Measurements from ENCODE around the gene CCSER2.

The CCSER2 gene

DNA sequence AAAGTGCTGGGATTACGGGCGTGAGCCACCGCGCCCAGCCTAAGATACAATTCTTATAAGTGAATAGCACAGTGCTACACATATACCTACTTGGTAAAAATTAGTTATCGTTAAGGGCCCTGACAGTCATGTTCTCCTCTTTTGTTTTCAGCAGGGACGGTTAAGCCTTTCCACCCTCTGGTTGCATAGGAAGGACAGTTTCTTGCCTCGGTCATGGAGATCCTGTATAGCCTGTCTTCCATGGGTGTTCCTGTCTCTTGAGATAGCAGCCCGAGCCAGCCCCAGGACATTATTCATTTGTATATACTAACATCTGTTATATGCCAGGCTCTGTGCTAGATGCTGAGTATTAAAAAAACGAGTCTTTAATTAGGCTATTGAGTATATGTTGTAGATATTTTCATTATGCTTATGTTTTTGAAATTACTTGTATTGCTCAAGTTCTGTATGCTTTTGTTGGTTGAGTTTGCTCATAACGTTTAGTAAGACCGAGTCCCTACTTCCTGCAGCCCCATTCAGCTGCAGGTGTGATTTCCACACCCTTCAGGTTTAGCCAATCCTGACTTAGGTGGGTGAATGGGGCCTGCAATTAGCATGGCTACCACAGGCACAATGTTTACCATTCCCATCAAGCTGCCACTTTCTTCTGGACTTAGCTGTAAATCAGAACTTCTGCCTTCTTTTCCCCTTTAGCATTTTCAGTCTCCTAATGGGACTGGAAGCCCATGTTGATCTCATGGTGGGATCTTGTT is 24.8 kb downstream of the CCSER2 start:
- DNase-seq (ENCODE audit: low read depth in 2 of 2) = no peak
- TF ChIP-seq CTCF (IDR thresholded peaks at IDR 0.05; ENCODE audit: low read depth, low read length) = no peak
- H3K4me3 ChIP-seq (replicated peaks in 1 of 2; ENCODE audit: low read depth in 2 of 2, low read length in 2 of 2) = no peak overlapping the region

DNA sequence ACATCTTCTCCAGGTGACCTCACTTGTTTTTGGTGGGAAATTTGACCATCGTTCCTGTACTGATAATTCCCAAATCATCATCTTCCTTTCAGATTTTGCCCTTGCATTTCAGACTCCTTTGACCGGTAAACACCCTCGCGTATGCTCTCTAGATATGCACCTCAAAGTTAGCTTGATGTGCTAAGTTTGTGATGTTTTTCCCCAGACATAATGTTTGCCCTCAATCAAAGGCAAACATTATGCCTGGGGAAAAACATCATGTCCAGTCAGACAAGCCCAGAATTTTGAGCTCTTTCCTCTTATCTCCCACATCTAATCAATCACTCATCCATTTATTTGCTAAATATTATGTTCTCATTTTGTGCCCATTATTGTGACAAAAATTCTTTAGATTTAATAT is 26.2 kb downstream of the CCSER2 start:
- no peak for DNase-seq (ENCODE audit: low read depth in 2 of 2)
- no peak for TF ChIP-seq CTCF (IDR thresholded peaks at IDR 0.05; ENCODE audit: low read depth, low read length)
- no peak overlapping the region for H3K4me3 ChIP-seq (replicated peaks in 1 of 2; ENCODE audit: low read depth in 2 of 2, low read length in 2 of 2)

DNA sequence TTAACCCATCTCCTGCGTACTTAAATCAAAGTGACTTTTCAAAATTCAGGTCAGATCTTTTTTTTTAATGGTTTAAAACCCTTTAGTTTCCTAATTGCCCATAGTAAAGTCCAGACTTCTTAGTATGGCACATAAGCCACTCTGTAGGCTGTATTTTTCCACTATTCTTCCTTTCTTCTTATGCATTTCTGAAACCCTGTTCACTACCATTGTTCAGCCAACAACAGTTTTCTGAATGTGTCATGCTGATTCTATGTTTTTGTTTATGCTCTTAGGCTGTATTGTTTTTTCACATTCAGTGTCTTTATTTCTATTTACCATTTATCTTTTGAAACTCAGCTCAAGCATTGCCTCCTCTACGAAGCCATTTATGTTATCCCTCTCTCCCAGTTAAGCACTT is 26.7 kb downstream of the CCSER2 start:
- no peak for TF ChIP-seq CTCF (IDR thresholded peaks at IDR 0.05; ENCODE audit: low read depth, low read length)
- H3K4me3 ChIP-seq (replicated peaks in 1 of 2; ENCODE audit: low read depth in 2 of 2, low read length in 2 of 2) = no peak overlapping the region
- peak in 1 of 2 donors; percentile 51 for DNase-seq (ENCODE audit: low read depth in 2 of 2)

- no peak for DNase-seq (ENCODE audit: low read depth in 2 of 2)
- H3K4me3 ChIP-seq (replicated peaks in 1 of 2; ENCODE audit: low read depth in 2 of 2, low read length in 2 of 2) = no peak overlapping the region
- no peak for TF ChIP-seq CTCF (IDR thresholded peaks at IDR 0.05; ENCODE audit: low read depth, low read length)
Observed at GRCh38 chr10:84356928-84357327, 28.5 kb downstream of the CCSER2 start.

DNA sequence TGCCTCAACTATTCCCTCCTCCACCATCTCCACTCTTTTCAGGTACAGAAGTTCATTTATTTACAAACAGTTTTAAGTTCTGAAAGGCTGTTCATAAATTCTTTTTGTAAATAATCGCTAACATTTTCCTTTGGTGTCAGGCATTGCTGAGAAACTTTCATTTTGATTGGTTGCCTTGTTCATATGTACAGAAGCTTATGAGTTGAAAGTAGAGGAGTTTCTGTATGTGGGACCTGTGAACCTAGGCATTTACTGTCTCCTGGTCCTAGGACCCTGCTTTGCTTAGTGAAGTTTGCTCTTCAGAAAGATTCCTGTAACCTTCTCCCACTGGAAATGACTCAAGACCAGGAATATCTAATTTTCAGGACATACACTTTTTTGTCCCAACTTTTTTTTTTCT is 30.4 kb downstream of the CCSER2 start:
- DNase-seq (ENCODE audit: low read depth in 2 of 2) = no peak
- TF ChIP-seq CTCF (IDR thresholded peaks at IDR 0.05; ENCODE audit: low read depth, low read length) = no peak
- no peak overlapping the region for H3K4me3 ChIP-seq (replicated peaks in 1 of 2; ENCODE audit: low read depth in 2 of 2, low read length in 2 of 2)

DNA sequence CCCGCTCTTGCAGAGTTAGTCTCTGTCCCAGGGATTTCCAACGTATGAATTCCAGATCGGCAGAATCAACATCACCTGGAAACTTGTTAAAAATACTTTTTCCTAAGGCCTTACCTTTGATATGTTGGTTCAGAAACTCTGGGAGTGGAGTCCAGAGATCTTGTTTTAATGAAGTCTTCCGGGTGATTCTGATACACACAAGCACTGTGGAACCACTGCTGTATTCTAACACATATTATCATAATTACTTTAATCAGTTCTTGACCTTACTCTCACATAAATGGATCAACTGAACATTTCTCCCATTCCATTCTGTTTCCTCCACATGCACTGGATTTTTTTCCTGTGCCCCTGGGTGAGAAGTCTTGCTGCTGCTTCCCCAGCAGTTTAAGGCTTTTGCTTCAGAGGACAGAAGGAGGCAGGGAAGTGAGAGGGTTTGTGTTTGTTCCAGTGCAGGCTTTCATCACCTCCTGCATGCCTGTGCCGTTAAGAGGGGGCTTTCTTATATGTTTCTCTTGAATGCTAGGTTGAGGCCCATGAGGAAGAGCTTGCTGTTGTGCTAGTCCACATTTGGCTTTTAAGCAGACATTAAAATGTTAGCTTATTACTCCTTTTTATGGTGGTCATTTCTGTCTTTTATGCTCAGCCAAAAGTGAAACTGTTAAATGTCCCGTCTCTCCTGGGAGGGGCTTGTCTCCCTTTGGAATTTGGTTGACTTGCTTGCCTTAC is 32.4 kb downstream of the CCSER2 start:
- no peak for TF ChIP-seq CTCF (IDR thresholded peaks at IDR 0.05; ENCODE audit: low read depth, low read length)
- peak; percentile 38 to 46 for DNase-seq (ENCODE audit: low read depth in 2 of 2)
- H3K4me3 ChIP-seq (replicated peaks in 1 of 2; ENCODE audit: low read depth in 2 of 2, low read length in 2 of 2) = peak overlapping the region in 1 of 2 donors; percentile 54
